Measurements from ENCODE around the gene MOB3A.
"Not testable (repeated sequence)": the region's sequence is repeated elsewhere in the genome, so short reads cannot be mapped to it uniquely, and the experiment has no call there.

MOB3A gene

DNA sequence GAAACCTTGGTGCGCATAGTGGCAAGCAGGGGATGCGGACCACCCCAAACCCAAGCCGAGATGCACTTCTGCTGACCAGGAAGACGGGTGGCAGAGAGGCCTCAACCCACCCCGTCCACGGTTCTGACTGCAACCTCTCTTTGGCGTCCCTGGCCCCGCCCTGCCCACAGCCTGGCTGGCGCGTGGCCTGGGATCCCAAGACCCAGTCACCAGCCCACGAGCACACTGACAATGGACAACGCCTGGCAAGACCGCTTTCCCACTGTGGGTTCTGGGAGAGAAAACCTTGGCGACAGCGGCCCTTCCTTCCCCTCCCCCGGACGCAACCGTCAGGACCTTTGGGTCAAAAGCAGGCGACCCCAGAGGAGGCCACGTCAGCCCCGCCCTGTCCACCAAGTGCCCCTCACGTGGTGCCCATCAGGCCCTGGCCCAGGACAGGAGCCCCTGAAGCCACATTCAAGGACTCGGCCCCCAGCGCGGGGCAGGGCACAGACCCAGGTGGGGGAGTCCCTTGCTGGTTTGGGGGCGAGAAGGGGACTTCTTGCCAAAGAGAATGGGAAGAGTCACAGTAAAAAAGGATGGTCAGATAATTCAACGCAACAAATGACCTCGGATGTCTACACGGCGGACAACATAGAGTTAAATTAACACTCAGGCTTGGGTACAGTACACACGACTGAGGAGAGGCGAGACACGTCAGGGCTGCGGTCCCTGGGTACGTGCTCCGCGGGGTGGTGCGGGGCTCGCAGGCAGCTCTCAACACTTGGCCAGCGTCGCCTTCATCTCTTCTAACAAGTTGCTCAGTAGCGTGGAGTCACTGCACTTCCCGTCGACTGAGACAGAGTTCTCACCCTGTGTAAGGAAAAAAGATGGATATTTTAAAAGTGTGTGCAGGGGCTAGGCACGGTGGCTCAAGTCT, 5.5 kb upstream of the MOB3A start:
- no peak for DNase-seq

DNA sequence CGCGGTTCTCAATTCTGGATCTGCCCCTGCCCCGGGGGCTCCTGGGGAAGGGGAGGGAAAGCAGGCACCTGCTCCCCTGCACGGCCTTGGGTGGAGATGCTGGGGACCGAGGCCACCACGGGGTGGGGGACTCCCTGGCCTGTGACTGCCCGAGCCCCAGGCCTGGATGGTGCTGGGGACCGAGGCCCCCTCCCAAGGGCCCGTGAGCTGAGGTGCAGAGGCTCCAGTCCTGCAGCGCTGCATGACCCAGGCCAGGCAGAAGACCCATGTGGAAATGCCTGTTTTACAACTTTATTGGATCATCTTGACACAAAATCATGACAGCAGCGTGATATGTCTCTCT, 4.6 kb upstream of the MOB3A start:
- DNase-seq = no peak

DNA sequence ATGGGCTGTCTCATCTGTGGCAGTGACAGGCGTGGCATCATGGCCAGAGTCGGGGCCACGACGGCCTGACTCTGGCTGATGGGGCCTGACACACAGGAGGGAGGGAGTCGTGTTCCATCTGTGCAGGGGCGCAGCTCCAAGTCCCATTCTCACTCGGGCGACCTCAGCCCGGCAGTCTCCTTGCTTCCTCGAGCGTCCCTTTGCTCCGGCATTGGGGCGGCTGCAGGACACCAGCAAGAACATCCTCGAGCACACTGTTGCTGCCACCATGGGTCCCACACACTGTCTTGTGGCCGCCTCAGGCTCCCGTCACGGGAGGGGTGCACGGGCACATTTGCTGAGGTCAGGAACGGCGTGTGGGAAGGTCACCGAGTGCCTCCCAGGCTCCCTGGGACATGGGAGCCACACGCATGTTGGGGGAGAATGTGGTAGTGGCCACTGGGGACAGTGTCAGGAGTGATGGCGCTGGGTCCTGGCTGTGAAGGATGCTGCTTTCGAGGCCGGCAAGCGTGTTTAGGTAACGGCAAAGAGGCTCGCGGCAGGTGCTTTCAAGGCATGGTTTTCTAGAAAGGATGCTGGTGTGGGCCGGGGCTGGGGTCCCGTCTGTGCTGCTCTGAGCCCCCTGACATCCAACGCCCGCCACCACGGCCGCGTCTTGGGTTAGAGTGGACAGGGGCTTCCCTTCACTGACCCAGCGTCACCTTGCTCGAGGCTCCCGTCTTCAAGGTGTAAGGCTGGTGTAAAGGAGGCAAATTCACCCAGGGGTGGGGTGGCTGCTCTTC, 4.0 kb upstream of the MOB3A start:
- DNase-seq = no peak

DNA sequence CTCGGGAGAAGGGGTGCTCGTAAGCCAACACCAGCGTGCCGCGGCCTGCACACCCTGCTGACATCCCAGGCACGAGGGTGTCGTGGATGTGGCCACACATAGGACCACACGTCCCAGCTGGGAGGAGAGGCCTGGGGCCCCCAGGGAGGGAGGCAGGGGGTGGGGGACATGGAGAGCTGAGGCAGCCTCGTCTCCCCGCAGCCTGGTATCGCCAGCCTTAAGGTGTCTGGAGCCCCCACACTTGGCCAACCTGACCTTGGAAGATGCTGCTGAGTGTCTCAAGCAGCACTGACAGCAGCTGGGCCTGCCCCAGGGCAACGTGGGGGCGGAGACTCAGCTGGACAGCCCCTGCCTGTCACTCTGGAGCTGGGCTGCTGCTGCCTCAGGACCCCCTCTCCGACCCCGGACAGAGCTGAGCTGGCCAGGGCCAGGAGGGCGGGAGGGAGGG, 3.0 kb upstream of the MOB3A start:
- DNase-seq = no peak

DNA sequence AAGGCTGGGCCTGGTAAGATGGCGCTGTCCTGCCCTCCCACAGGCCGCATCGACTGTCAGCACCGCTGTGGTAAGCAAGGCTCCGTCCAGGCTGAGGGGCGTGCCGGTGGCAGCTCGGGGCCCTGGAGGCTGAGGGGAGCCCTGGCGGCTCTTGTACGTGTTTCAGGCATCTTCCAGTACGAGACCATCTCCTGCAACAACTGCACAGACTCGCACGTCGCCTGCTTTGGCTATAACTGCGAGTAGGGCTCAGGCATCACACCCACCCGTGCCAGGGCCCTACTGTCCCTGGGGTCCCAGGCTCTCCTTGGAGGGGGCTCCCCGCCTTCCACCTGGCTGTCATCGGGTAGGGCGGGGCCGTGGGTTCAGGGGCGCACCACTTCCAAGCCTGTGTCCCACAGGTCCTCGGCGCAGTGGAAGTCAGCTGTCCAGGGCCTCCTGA, 1.8 kb upstream of the MOB3A start:
- no peak for DNase-seq

DNA sequence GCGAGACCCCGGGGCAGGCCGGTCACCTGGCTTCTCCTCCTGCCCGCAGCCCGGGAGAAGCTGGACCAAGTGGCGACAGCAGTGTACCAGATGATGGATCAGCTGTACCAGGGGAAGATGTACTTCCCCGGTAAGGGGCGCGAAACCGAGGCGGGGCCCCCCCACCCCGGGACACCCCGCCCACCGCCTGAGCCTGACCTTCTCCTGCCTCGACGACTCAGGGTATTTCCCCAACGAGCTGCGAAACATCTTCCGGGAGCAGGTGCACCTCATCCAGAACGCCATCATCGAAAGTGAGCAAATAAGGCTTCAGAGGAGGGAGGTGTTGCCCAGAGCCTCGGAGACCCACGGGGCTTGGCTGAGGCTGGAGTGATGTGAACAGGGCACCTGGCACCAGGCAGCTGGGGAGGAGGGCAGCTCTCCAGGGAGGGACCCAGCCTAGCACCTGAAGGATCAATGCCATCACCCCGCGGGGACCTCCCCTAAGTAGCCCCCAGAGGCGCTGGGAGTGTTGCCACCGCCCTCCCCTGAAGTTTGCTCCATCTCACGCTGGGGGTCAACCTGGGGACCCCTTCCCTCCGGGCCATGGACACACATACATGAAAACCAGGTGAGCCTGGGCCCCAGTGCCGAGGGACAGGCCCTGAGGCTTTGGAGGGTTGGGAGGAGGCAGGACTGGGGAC, 1.2 kb upstream of the MOB3A start:
- DNase-seq = no peak

DNA sequence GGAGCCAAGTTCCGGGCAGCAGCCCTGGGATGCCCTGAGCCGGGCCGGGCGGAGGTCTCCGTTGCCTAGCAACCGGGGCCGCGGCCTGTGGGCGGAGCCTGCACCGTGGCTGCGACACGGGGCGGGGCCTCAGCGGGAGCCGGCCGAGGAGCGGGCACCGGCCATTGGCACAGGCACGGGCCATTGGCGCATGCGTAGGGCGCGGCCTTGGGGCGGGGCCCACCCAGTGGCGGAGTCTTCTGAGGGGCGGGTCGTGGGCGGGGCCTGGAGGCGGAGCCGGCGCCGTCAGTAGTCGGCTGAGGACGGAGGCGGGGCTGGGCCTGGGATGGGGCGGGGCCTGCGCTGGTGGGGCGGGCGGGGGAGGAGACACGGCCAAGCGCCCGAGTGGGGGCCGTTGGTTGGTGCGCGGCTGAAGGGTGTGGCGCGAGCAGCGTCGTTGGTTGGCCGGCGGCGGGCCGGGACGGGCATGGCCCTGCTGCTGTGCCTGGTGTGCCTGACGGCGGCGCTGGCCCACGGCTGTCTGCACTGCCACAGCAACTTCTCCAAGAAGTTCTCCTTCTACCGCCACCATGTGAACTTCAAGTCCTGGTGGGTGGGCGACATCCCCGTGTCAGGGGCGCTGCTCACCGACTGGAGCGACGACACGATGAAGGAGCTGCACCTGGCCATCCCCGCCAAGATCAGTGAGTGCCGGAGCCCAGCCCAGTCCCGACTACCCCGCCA, 515 bp upstream of the MOB3A start, which contains the start of gene IZUMO4:
TSS of gene IZUMO4 (plus strand) at position 436 of the 723 bp plus-strand sequence. CDS start at position 467, 31 bp downstream.
- DNase-seq = peak; percentile 96 to 99

DNA sequence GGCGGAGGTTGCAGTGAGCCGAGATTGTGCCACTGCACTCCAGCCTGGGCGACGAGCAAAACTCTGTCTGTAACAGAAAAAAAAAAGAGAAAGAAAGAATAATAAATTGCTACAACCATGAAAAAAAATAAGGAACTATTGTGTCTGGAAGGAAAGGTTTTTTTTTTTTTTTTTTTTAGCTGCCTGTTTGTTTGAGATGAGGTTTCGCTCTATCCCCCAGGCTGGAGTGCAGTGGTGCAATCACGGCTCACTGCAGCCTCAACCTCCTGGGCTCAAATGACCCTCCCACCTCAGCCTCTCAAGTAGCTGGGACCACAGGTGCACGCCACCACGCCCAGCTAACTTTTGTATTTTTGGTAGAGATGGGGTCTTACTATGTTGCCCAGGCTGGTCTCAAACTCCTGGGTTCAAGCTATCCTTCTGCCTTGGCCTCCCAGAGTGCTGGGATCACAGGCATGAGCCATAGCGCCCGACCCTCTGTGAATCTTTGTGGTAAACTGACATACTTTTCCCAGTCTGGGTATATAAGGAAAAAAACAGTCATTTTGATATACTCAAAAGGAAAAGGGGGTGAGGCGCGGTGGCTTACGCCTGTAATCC, 4.1 kb downstream of the MOB3A start:
- not testable (repeated sequence) for DNase-seq

DNA sequence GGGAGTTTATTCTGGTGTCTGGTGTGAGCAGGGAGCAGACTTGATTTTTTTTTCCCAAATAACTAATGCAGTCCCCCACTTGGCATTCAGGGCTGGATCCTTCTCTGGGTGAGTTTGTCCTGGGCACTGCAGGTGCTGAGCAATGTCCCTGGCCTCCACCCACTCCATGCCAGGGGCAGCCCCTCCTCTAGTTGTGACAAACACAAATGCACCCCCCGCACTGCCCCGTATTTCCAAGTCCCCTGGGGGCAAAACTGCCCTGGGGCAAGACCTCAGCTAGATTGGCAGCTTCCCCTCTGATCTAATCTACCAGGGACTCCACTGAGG, 6.4 kb downstream of the MOB3A start:
- no peak for DNase-seq

DNA sequence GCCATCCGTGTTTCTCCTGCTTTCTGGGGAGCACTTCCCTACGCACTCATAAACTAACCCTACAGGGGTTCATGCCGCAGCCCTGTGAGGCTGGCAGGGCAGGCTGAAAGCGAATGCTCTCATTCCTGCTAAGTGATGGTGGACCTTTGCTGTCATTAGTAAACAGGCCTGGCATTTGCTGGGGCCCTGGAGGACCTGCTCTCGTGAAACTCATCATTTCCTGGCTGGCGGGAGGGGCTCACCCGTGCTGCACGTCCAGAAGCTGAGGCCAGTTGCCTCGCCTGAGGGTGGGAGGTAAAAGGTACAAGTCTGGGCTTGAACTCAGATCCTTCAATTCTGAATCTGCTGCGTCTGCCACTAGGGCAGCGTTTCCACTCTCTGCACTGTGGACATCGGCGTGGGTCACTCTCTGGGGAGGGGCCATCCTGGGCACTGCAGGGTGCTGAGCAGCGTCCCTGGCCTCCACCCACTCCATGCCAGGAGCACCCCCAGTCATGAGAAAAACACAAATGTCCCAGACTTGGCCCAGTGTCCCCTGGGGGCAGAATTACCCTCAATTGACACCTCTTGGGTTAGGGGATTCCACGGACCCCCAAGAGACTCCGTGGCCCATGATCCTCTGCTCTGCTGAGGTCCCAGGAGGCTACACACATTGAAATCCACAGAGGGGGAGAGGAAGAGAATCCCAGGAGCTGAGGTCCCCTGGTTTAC, 7.0 kb downstream of the MOB3A start:
- no peak for DNase-seq

DNA sequence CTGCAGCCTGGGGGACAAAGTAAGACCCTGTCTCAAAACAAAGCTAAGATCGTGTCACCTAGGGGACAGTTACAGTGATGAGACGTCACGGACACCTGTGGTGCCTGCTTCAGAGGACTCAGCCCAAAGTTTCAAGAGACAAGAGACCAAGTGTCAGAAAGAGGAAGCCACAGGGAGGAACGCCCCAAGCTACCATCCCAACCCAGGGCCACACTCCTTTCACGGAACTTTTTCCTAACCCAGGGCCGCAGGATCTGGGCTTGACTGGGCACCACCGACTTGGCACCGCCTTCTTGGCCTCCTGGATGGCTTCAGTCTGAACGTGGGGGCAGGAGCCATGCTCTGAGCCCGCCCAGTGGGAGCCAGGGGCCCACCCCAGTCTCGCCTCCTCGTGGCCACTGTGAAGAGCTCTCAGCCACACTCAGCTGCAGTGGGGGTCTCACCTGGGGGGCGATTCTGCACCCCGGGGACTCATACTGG, 8.5 kb downstream of the MOB3A start:
- no peak for DNase-seq

DNA sequence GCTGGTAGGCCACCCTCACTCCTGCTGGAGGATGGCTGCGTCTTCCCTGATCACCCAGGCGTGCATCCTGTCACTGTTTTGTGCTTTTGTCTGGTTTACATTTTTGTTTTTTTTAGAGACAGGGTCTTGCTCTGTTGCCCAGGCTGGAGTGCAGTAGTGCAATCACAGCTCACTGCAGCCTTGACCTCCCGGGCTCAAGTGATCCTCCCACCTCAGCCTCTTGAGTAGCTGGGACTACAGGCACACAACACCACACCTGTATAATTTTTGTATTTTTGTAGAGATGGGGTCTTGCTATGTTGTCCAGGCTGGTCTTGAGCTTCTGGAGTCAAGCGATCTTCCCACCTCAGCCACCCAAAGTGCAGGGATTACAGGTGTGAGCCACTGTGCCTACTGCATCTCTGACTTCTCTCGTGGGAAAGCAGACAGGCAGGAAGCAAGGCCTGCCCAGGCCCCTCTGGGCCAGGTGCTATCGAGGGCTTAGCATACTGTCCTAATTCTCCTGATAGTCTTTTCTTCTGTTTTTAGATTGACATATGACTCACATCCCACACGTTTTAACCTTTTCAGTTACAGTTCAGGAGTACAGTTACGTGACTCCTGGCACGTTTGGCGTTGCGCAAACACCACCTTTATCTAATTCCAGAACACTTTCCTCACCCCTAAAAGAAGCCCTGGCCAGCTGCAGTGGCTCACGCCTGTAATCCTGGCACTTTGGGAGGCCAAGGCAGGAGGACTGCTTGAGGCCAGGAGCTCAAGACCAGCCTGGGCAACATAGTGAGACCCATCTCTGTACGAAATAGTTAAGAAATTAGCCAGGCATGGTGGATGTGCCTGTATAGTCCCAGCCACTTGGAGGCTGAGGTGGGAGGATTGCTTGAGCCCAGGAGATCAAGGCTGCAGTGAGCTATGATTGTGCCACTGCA, 9.2 kb downstream of the MOB3A start:
- DNase-seq = not testable (repeated sequence)

DNA sequence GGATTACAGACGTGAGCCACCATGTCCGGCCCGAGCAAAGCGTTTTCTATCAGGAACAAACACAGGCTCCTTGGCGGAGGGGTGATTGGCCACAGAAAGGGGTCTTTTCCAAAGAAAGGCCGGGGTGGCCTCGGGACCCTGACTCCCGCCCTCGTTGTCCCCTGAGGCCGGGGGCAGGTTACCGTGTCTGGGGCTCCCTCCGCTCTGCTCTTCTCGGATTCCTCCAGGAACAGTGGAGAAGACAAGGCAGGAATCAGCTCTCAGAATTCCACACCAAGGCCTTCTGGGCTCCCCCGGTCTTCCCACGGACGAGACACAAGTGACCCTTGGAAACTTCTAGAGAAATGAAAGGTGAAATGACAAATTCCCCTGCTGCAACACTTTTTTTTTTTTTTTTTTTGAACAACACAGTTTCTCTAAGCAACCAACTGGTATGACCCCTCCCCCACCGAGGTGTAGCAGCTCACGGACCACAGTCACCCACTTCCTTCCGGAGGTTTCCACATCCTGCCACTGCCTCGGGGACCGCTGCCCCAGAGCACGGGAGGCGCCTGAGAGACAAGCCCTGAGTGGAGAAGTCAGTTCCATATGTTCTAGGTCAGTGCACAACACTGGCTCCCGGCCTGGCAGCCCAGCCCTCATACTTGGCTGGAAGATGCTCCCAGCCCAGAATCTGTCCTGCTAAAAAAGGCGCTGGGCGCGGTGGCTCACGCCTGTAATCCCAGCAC, 11.0 kb downstream of the MOB3A start:
- no peak for DNase-seq

DNA sequence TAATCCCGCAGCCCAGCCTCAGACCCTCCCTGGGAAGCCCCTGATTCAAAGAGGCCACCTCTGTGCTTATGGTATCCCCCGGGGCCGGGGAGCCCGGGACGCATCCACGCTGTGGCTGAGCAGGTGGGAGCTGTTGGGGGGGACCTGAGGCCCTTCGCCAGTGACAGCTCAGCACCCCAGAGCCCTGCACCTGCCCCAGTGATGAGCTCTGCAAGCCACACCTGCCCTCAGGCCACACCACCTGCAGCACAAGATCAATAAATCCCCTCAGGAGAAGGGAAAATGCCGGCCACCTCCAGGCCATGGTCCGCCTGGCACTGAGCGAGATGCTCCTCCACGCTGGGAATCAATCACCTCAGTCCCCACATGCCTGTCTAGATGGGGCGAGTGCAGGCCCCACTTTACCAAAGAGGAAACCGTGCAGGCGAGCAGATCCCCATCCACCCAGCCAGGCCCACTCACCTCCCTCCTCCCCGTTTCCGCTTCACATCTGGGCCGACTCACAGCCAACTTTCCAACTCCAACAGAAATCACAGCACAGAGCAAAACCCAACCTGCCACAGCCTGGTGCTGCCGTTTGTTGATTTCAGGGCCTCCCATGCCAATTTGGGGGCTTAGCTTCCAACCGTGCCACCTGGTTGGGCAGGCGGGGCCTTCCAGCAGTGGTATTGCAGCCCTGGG, 12.8 kb downstream of the MOB3A start:
- DNase-seq = no peak

DNA sequence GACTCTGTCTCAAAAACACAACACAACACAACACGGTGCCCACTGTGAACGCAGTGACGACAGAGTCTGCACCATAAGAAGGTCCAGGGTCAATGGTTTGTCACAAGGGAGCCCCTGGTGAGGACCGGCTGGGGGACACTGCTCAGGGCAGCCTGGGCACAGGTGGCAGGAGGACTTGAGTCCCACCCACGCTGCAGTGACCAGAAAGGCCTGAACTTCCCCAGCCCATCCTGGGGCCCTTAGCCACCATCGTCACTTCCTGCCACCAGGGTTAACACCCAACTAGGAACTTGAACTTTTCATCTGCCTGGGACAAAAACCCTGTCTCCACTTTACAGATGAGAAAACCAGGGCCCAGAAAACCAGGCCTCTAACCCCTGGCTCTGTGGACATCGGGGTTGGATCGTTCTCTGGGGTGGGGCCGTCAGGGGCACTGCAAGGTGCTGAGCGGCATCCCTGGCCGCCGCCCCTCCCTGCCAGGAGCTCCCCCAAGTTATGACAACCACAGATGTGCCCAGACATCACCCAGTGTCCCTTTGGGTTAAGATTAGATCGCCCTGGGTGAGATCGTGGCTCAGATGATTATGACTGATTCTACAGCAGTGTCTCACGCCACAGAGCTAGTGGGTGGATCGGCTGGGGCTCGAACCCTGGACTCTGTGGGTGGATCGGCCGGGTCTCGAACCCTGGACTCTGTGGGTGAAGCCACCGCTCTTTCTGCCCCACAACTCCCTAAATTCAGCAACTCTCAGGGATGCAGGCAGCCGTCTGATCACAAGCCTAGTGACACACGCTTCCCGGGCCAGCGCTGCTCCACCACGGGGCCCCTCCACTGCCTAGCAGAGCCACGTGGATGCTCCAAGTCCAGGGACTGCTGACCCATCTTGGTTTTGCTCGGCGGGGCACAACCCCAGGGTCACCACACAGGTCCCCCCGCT, 14.0 kb downstream of the MOB3A start:
- DNase-seq = no peak

DNA sequence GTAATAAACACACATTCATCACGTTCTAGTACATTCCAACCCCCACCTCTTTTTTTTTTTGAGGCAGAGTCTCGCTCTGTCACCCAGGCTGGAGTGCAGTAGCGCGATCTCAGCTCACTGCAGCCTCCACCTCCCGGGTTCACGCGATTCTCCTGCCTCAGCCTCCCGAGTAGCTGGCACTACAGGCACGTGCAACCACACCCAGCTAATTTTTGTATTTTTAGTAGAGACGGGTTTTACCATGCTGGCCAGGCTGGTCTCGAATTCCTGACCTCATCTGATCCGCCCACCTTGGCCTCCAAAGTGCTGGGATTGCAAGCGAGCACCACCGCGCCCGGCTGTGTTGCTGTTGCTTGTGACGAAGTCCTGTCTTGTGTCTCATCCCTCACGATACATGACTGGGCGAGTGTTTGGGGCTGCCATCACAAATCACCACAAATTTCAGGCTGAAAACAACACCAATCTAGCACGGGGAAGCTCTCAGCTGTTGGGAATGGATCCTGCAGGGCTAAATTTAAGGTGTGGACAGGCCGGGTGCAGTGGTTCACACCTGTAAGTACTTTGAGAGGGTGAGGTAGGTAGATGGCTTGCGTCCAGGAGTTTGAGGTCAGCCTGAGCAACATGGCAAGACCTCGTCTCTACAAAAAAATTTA, 15.7 kb downstream of the MOB3A start:
- DNase-seq = no peak

DNA sequence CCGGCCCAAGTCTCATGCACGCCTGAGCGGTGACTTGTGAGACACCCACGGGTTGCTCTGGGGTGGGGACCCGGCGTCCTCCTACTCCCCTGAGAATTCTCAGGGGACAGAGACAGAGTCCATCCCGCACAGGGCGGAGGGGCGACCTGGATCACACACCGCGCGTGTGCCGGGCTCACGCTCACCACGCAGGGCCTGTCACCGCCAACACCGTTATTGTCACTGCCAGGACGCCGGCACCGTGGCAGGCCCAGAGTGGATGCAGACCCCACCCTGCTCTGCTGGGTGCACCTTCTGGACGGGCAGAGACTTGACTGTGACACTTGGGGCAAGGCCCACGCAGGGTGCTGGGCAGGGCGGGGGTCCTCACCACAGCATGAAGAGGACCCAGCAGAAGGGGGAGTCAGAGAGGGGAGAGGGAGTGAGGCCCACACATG, 16.2 kb downstream of the MOB3A start:
- DNase-seq = no peak
